Measurements from ENCODE around the gene IL22RA1. TPM values are rescaled to one million over a fixed set of nuclear protein-coding genes. Genes with fewer than 3 reads are reported as not detected.

IL22RA1 gene
- total and polyA plus RNA-seq, 9 of the 15 experiments (the other 6 are each of a cell fraction or from before 2014, with no cell fraction given): not detected

DNA sequence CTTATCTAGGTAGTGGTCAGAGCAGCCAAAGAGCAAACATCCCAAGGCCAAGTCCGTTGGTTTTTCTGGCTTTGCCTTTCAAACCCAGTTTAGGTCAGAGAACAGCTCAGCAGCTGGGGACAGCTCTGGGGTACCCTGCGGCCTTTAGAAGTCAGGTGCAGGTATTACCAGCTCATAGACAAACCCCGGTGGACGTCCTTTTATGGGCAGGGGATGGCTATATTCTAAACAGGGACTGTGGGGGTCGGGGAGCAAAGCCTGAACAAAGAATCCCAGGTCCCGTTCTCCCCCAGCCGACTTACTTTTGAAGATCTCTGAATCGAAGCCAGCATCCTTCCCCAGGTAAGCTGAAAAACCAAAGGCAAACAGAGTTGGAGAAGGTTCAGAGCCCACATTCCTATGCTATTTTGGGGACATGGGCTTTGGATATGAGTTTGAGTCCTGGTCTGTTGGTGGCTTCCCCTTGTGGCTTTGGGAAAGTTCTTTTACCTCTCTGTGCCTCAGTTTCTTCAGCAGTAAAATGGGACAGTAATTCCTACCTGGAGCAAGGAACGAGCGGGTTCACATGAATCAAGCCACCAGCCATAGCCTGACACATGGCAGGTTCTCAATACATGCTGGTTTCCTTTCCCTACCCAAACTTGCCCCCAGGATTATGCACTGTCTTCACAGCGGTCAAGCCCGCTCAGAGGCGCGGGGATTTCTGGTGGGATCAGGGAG lies 47.6 kb downstream of the IL22RA1 start:
- in situ Hi-C loops (cut with MboI): no loop called here
- no peaks in the 10 kb centered on the region for H3K36me3 ChIP-seq (ENCODE audit: control insufficient read depth, insufficient read depth, low read length)
- no peak overlapping the region for H3K27ac ChIP-seq (ENCODE audit: extremely low read depth, low read depth, low read length)
- H3K4me2 ChIP-seq (ENCODE audit: insufficient read depth, low read length): no peak overlapping the region
- no peak overlapping the region for H3K9ac ChIP-seq (ENCODE audit: insufficient read depth in 1 of 2, low read depth in 2 of 2, low read length in 2 of 2)
- no peak overlapping the region for H3K4me3 ChIP-seq
- WGBS (ENCODE audit: insufficient coverage, low coverage, missing lambda C conversion rate): 3% methylated on average over 13 of the region's 14 CpGs
- no peaks in the 10 kb centered on the region for H3K79me2 ChIP-seq (ENCODE audit: control insufficient read depth, insufficient read depth, low read length)
- DNase-seq (ENCODE audit: extremely low read depth in 1 of 4, low spot score in 3 of 4) (no peak), ATAC-seq (no peak), FAIRE-seq (no peak)
- CTCF ChIA-PET (ENCODE audit: low intra/inter-chr PET ratio): no interaction called here
- intact Hi-C loops (cut with micrococcal nuclease): no loop called here
- BruUV-seq (replicated peaks): no TSS peak
- H3K4me1 ChIP-seq (replicated peaks in 1 of 2; ENCODE audit: control insufficient read depth in 2 of 2, insufficient read depth in 2 of 2, low read length in 2 of 2): no peaks in the 10 kb centered on the region; a peak in 2 of 5 replicates
- H3K27me3 ChIP-seq (ENCODE audit: control insufficient read depth in 2 of 2, insufficient read depth in 2 of 2, low read length in 2 of 2): peaks cover 53 to 100% of the 10 kb centered on the region in 2 experiments
- H2AFZ ChIP-seq (ENCODE audit: low read depth, low read length): no peak overlapping the region
- H3K9me1 ChIP-seq (ENCODE audit: control insufficient read depth, insufficient read depth, low read length): peaks cover 5% of the 10 kb centered on the region
- POLR2A ChIA-PET: no interaction called here
- H4K20me1 ChIP-seq (replicated peaks; ENCODE audit: control insufficient read depth, insufficient read depth, low read length): peaks cover 19% of the 10 kb centered on the region
- TF ChIP-seq SMARCA5 (IDR thresholded peaks at IDR 0.05) (no peak), TAF15 (IDR thresholded peaks at IDR 0.05; ENCODE audit: low read depth, low read length) (no peak), RBM25 (IDR thresholded peaks at IDR 0.05; ENCODE audit: low read depth, low read length, severe bottlenecking) (peak; percentile 47), IRF2 (CRISPR knock-in tag; IDR thresholded peaks at IDR 0.05) (no peak)
- H3K9me3 ChIP-seq (replicated peaks; ENCODE audit: control insufficient read depth, insufficient read depth, low read depth, low read length): no peaks in the 10 kb centered on the region

DNA sequence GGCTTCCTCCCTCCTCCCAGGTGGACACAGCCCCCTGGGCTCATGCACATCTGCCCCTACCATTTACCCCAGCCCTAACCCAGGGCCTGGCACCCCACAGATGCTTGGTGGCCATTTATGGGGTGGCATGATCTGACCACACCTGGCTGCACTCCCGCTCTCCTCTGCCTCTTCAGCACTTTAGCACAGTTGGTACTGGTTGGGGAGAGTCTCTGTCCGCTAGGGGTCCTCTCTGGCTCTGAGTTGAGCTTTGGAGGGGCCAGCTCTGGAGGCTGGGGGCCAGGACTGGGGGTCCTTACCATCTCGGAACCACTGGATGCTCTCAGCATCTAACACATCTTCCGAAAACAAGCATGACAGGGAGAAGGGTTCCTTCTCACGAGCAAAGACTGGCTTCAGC lies 48.4 kb downstream of the IL22RA1 start:
- no peak overlapping the region for H2AFZ ChIP-seq (ENCODE audit: low read depth, low read length)
- TF ChIP-seq ZKSCAN3 (CRISPR knock-in tag; IDR thresholded peaks at IDR 0.05): no peak
- TF ChIP-seq, protein P1, sequence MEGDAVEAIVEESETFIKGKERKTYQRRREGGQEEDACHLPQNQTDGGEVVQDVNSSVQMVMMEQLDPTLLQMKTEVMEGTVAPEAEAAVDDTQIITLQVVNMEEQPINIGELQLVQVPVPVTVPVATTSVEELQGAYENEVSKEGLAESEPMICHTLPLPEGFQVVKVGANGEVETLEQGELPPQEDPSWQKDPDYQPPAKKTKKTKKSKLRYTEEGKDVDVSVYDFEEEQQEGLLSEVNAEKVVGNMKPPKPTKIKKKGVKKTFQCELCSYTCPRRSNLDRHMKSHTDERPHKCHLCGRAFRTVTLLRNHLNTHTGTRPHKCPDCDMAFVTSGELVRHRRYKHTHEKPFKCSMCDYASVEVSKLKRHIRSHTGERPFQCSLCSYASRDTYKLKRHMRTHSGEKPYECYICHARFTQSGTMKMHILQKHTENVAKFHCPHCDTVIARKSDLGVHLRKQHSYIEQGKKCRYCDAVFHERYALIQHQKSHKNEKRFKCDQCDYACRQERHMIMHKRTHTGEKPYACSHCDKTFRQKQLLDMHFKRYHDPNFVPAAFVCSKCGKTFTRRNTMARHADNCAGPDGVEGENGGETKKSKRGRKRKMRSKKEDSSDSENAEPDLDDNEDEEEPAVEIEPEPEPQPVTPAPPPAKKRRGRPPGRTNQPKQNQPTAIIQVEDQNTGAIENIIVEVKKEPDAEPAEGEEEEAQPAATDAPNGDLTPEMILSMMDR (IDR thresholded peaks at IDR 0.05 in 2 of 3, conservative IDR thresholded peaks at IDR 0.05 in 1 of 3; ENCODE audit: insufficient read depth in 2 of 3, low read depth in 1 of 3, low read length in 3 of 3): peak in 2 of 3 experiments; percentile 20 to 35; a peak in 1 of 6 replicates
- TF ChIP-seq, protein P2, sequence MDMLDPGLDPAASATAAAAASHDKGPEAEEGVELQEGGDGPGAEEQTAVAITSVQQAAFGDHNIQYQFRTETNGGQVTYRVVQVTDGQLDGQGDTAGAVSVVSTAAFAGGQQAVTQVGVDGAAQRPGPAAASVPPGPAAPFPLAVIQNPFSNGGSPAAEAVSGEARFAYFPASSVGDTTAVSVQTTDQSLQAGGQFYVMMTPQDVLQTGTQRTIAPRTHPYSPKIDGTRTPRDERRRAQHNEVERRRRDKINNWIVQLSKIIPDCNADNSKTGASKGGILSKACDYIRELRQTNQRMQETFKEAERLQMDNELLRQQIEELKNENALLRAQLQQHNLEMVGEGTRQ (CRISPR knock-in tag; IDR thresholded peaks at IDR 0.05): no peak
- TF ChIP-seq, protein P3, sequence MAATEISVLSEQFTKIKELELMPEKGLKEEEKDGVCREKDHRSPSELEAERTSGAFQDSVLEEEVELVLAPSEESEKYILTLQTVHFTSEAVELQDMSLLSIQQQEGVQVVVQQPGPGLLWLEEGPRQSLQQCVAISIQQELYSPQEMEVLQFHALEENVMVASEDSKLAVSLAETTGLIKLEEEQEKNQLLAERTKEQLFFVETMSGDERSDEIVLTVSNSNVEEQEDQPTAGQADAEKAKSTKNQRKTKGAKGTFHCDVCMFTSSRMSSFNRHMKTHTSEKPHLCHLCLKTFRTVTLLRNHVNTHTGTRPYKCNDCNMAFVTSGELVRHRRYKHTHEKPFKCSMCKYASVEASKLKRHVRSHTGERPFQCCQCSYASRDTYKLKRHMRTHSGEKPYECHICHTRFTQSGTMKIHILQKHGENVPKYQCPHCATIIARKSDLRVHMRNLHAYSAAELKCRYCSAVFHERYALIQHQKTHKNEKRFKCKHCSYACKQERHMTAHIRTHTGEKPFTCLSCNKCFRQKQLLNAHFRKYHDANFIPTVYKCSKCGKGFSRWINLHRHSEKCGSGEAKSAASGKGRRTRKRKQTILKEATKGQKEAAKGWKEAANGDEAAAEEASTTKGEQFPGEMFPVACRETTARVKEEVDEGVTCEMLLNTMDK (IDR thresholded peaks at IDR 0.05; ENCODE audit: borderline replicate concordance, insufficient read depth, low read depth, low read length, poor library complexity, severe bottlenecking): peak; percentile 21
- H3K27ac ChIP-seq (ENCODE audit: extremely low read depth, low read depth, low read length): no peak overlapping the region
- ChIA-PET POLR2A (no interaction called here), CTCF (ENCODE audit: low intra/inter-chr PET ratio) (no interaction called here)
- intact Hi-C loops (cut with micrococcal nuclease): no loop called here
- H3K27me3 ChIP-seq (ENCODE audit: control insufficient read depth in 2 of 2, insufficient read depth in 2 of 2, low read length in 2 of 2): peaks cover 48 to 99% of the 10 kb centered on the region in 2 experiments
- no TSS peak for BruUV-seq (replicated peaks)
- H4K20me1 ChIP-seq (replicated peaks; ENCODE audit: control insufficient read depth, insufficient read depth, low read length): peaks cover 22% of the 10 kb centered on the region
- no peak for DNase-seq (ENCODE audit: extremely low read depth in 1 of 4, low spot score in 3 of 4)
- in situ Hi-C loops (cut with MboI): no loop called here
- no peaks in the 10 kb centered on the region for H3K36me3 ChIP-seq (ENCODE audit: control insufficient read depth, insufficient read depth, low read length)
- whole genome bisulfite sequencing (ENCODE audit: insufficient coverage, low coverage, missing lambda C conversion rate): 1% methylated on average over 5 of the region's 5 CpGs
- peak; percentile 24; the same call in 1 of the 3 replicates for ATAC-seq
- no peak for FAIRE-seq
- no peaks in the 10 kb centered on the region; a peak in 2 of 5 replicates for H3K4me1 ChIP-seq (replicated peaks in 1 of 2; ENCODE audit: control insufficient read depth in 2 of 2, insufficient read depth in 2 of 2, low read length in 2 of 2)
- no peak overlapping the region for H3K4me2 ChIP-seq (ENCODE audit: insufficient read depth, low read length)
- H3K9me1 ChIP-seq (ENCODE audit: control insufficient read depth, insufficient read depth, low read length): peaks cover 5% of the 10 kb centered on the region
- no peaks in the 10 kb centered on the region for H3K79me2 ChIP-seq (ENCODE audit: control insufficient read depth, insufficient read depth, low read length)
- H3K9ac ChIP-seq (ENCODE audit: insufficient read depth in 1 of 2, low read depth in 2 of 2, low read length in 2 of 2): no peak overlapping the region
- no peaks in the 10 kb centered on the region for H3K9me3 ChIP-seq (replicated peaks; ENCODE audit: control insufficient read depth, insufficient read depth, low read depth, low read length)
- H3K4me3 ChIP-seq: no peak overlapping the region

All from K562 (cell line).